DMS153 treated with DMSO at 0.1 percent for 48 hours (cell line): ENCODE measurements around the gene KNTC1.
"Not testable (repeated sequence)": the region's sequence is repeated elsewhere in the genome, so short reads cannot be mapped to it uniquely, and the experiment has no call there.

Experiments used
- DNase-seq: peaks from one replicate; lab custom pipeline; 2025; ENCODE audit not compliant: unreplicated experiment; lab: John Stamatoyannopoulos, UW

Gene KNTC1, protein sequence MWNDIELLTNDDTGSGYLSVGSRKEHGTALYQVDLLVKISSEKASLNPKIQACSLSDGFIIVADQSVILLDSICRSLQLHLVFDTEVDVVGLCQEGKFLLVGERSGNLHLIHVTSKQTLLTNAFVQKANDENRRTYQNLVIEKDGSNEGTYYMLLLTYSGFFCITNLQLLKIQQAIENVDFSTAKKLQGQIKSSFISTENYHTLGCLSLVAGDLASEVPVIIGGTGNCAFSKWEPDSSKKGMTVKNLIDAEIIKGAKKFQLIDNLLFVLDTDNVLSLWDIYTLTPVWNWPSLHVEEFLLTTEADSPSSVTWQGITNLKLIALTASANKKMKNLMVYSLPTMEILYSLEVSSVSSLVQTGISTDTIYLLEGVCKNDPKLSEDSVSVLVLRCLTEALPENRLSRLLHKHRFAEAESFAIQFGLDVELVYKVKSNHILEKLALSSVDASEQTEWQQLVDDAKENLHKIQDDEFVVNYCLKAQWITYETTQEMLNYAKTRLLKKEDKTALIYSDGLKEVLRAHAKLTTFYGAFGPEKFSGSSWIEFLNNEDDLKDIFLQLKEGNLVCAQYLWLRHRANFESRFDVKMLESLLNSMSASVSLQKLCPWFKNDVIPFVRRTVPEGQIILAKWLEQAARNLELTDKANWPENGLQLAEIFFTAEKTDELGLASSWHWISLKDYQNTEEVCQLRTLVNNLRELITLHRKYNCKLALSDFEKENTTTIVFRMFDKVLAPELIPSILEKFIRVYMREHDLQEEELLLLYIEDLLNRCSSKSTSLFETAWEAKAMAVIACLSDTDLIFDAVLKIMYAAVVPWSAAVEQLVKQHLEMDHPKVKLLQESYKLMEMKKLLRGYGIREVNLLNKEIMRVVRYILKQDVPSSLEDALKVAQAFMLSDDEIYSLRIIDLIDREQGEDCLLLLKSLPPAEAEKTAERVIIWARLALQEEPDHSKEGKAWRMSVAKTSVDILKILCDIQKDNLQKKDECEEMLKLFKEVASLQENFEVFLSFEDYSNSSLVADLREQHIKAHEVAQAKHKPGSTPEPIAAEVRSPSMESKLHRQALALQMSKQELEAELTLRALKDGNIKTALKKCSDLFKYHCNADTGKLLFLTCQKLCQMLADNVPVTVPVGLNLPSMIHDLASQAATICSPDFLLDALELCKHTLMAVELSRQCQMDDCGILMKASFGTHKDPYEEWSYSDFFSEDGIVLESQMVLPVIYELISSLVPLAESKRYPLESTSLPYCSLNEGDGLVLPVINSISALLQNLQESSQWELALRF (N-terminal part only)

DNA sequence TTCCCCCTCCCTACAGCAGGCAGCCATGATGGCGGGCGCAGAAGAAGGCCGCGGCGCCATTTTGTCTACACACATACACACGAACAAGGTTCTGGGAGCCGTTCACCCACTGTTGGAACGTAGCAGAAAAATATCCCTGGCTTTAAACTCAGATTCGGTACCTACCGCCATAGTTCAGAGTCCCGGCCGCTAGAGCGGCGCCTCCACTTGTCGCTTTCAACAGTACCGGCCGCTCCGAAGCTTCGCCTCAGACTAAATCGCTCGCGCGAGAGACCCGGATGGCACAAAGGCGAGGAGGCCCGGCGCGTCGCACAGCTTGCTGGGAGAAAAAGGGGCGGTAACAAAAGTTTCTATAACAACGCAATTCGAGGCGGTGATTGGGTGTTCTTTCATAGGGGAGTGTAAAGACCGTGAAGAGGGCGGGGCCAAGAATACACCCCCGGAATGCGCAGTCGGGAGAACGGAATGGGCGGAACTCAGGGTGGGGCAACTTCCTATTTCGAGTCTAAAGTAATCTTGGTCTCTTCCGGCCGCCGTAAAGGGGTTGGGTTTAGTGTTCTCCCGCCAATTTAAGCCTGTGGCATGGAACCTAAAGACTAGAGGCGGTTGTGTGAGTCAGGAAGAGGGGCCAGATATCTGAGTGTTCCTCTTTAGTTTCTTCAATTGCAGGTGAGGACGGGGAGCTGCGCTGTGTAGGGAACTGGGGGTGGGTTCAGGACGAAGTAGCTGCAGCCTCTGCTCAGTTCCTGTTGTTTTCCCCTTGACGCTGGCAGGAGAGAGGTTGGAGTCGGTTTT is at the start of gene KNTC1, which contains the start of gene RSRC2:
Gene KNTC1, plus strand, starts transcription at position 567 of the 795 bp plus-strand sequence. CDS start 2,815 bp downstream, outside the sequence.
Gene RSRC2, minus strand, starts transcription at position 254 of the 795 bp plus-strand sequence. Its CDS starts 83 bp downstream, at position 171.
- DNase-seq, result peak; percentile 99

DNA sequence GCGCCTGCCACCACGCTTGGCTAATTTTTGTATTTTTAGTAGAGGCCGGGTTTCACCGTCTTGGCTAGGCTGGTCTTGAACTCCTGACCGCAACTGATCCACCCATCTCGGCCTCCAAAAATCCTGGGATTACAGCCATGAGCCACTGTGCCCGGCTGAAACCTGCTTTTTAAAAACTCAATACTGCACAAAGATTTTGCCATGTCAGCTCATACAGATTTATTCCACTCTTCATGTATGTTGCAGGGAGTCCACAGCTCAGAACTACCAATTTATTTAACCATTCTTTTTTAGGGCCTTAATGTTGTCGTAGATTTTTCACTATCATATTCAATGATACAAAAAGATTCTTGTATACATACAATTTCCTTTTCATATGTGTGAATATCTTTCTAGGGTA is 46.3 kb upstream of the KNTC1 start:
- no peak for DNase-seq

DNA sequence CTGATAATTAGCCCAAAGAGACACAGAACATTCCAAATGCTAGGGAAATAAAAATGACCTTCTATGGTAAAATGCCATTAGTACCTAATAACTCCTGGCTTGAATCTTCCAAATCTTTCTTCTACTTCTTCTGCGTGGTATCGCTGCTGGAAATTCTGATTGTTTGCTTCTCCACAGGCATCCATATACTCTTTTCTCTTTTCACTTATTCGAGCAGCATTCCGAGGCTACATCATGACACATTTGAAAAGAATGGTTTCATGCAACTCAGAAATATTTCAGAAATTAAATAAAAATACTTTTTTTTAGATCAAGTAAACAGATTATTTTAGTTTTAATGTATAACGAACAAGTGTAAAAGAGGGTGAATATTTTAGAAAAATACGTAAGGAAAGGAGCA is 45.2 kb upstream of the KNTC1 start:
- no peak for DNase-seq

DNA sequence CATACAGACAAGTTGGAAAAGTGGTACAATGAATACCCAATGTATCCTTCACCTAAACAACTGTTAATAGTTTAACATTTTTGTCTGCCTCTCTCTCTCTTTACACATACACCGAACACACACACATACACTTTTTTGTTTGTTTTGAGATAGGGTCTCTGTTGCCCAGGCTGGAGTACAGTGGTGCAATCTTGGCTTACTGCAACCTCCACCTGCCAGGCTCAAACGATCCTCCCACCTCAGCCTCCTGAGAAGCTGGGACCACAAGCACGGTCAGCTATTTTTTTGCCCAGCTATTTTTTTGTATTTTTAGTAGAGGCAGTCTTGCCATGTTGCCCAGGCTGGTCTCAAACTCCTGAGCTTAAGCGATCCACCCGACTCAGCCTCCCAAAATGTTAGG is 43.1 kb upstream of the KNTC1 start:
- DNase-seq, result no peak

DNA sequence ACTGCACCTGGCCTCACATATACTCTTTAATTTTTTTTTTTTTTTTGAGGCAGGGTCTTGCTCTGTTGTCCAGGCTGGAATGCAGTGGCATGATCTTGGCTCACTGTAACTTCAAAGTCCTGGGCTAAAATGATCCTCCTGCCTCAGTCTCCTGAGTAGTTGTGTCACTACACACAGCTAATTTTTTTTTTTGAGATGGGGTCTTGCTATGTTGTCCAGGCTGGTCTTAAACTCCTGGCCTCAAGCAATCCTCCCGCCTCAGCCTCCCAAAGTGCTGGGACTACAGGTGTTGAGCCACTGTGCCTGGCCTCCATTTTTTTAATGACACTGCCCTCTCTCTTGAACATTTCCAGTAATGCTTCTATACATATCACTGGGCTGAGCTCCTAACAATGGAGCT is 42.7 kb upstream of the KNTC1 start:
- DNase-seq, result not testable (repeated sequence)

DNA sequence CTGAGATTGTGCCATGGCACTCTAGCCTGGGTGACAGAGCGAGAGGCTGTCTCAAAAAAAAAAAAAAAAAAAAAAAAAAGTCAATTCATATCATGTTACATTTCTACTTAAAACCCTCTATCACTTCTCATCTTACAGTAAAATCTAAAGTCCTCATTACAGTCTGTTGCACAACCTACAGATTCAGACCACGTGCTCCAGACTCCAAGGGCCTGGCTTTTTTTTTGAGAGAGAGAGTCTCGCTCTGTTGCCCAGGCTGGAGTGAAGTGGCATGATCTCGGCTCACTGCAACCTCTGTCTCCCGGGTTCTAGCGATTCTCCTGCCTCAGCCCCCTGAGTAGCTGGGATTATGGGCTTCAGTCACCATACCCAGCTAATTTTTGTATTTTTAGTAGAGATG is 40.7 kb upstream of the KNTC1 start:
- DNase-seq, result not testable (repeated sequence)

DNA sequence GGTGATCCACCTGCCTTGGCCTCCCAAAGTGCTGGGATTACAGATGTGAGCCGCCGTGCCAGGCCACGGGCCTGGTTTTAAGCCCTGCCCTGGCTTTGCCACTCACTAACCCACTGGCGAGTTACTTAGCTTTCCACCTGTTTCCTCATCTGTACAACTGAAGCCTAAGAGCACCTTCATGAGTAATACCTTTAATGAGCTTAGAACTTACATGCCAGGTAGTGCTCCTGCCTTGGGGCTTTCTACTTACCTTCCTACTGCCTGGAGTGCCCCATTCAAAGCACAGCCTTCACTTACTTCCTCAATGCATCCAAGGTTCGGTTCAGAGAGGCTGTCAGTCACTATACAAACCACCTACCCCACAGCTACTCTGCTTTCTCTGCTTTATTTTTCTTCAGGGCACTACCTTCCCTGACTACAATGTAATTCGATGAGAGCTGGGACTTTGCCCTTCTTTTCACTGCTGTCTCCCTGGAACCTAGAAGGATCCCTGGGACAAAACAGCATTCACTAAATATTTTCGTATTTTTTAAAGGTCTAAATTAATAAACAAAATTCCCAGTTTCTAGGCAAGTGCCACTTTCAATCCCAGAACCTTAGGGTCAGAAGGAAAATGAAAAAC is 40.1 kb upstream of the KNTC1 start:
- DNase-seq, result no peak

DNA sequence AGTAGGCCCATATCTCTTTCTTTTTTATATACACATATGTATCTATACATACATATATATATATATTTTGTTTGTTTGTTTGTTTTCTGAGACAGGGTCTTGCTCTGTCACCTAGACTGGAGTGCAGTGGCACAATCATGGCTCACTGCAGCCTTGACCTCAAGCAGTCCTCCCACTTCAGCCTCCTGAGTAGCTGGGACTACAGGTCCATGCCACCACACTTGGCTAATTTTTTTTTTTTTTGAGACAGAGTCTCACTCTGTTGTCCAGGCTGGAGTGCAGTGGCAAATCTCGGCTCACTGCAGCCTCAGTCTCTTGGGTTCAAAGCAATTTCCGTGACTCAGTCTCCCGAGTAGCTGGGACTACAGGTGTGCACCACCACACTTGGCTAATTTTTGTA is 39.2 kb upstream of the KNTC1 start:
- DNase-seq, result not testable (repeated sequence)

DNA sequence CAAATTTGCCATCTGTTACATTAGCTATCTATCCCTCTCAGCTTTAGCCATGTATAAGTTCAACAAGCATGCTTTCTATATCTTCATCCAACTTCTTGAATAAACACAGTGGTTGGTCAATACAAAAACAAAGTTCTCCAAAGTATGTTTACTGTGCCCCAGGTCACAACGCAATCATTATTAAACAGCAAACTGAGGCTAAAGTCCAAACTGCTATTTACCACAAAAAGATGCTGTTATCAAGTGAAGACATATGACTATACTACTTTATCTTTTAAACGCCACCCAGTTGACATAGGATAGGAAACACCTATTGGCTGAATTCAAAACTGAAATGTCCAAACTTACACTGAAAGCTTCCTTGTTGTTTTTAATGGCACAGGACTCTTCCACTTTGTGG is 38.0 kb upstream of the KNTC1 start:
- DNase-seq, result no peak

DNA sequence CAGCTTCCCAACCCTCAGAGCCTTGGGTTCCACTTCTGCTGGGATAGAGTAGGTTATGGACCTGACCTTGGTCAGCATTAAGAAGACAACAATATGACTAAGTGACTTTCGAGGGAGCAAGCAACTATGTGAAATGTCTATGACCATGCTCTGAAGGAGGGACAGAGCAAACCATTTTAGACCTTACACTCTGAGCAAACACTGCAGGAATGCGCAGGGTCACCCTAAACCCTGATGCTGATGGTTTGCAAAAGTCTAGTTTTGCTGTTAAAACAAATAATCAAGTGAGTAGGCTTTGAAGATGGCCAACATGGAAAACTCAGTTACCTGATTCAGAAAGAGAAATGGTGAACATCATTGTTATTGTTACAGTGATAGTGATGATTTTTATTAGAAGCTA is 35.1 kb upstream of the KNTC1 start:
- DNase-seq, result no peak

DNA sequence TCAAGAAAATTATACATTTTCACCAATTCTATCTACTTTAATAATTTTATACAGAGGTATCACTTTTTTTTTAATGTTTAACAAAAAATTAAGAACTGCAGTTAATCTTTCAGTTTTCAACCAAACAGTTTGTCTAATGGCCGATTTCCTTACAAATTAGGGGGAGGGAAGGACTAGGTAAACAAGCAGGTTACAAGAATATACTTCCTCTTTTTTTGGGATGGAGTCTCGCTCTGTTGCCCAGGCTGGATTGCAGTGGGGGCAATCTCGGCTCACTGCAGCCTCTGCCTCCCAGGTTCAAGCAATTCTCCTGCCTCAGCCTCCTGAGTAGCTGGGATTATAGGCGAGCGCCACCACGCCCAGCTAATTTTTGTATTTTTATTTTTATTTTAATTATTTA is 33.8 kb upstream of the KNTC1 start:
- DNase-seq, result not testable (repeated sequence)

DNA sequence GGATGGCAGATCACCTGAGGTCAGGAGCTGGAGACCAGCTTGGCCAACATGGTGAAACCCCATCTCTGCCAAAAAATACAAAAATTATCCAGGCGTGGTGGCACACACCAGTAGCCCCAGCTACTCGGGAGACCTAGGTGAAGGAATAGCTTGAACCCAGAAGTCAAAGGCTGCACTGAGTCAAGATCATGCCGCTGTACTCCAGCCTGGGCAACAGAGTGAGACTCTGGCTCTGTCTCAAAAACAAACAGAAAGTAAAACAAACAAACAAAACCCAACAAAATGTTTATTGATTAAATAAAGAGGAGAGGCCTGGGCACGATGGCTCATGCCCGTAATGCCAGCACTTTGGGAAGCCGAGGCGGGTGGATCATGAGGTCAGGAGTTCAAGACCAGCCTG is 31.8 kb upstream of the KNTC1 start:
- DNase-seq, result no peak

DNA sequence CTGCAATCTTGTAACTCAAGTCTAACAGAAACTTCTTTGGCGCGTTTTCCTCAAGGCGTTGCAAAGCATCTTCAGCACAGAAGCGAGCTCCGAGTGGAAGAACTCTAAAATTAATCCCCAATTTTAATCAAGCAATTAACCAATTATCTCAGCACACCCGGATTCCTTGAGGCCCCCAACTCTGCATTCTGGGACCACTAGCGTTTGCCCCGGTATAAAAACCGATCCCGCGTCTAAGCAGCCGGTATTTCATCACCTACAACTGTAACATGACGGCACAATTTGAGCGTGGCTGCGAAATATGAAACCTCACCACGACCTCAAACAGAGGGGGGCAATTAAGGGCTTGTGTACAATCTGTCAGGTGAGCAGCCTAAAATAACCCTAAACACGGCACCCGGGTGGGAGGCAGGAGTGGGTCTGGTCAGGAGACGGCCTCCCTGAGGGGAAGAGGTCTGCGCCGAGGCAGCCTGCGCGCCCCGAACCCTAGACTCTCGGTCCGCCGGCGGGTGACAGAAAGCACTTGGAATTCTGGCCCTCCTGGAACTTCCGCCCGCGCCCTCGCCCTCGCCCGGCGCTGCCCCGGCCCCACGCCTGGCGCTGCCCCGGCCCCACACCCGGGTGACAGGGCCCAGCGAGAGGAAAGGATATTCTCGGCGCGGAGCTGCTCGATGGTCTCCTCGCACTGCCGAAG is 26.9 kb upstream of the KNTC1 start:
- peak; percentile 60 for DNase-seq

DNA sequence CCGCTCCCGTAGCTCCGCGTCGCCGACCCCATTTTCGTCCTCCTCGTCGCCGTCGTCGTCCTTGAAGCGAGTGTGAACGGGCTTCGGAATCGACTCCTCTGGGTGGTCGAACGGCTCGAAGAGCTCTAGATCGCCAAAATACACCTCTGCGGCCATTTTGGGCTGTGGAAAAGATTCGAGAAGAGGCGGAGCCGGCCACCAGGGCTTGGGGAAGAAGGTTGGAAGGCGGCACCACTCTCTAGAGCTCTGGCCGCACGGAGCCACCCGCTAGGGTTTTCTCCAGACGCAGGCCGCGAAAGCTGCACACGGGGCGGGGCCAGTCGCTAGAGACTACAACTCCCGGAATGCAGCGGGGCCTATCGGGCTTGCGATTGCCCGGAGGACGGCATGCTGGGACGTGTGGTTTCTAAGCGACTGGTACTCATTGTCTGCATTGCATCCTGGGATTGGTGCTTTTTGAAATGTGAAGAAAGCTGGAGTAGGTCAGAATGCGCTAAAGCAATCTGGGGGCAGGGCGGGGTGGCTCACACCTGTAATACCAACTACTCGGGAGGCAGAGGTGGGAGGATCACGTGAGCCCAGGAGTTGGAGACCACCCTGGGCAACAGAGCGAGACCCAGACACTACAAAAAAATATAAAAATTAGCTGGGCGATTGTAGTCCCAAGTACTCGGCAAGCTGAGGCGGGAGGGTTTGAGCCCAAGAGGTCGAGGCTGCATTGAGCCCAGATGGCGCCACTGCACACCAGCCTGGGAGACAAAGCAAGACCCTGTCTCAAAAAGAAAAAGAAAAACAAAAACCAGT is 26.2 kb upstream of the KNTC1 start, which contains the start of gene ZCCHC8:
Gene ZCCHC8, minus strand, starts transcription at position 248 of the 804 bp plus-strand sequence. Its CDS starts 92 bp downstream, at position 156.
- DNase-seq, result peak; percentile 99

DNA sequence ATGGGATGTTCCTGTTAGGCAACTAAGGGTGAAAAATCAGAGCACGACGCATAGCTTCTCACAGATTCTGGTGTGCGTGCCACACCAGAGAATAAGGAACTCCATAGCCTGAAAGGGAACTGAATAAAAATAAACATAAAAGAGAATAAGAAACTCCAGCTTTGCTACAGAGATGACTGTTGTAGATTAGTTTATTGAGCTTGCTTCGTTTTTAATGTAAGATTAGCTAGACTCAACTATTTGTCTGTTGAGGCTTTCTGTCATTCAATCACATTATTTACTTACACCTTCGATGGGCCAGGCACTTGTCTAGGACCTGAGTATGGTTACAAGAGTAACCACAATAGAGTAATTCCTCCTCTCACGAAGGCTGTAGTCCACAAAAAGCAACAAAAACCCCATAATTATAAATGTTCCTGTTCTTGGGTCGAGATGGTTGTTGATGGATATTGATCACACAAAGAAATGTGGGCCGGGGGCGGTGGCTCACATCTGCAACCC is 25.5 kb upstream of the KNTC1 start:
- no peak for DNase-seq

DNA sequence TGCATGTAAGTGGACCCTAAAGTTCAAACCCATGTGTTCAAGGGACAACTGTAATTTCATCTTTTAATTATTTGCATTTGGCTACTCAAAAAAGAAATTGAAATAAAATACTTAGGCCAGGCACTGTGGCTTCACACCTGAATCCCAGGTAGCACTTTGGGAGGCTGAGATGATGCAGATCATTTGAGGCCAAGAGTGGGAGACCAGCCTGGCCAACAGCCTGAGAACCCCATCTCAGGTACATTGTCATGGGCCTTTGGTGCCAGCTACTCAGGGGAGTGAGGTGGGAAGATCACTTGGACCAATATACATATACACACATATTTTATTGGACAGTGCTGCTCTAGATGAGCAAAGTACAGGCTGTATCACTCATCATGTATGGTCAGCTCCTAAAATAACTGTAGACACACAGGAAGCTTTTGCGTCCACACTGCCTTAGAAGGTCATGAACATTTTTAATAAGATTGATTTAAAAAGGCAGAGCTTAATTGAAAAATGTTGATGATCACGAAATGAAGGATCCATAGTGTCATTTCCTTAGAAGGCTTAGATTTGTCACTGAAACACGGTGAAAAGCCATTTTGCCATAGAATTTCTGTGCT is 23.8 kb upstream of the KNTC1 start:
- no peak for DNase-seq

DNA sequence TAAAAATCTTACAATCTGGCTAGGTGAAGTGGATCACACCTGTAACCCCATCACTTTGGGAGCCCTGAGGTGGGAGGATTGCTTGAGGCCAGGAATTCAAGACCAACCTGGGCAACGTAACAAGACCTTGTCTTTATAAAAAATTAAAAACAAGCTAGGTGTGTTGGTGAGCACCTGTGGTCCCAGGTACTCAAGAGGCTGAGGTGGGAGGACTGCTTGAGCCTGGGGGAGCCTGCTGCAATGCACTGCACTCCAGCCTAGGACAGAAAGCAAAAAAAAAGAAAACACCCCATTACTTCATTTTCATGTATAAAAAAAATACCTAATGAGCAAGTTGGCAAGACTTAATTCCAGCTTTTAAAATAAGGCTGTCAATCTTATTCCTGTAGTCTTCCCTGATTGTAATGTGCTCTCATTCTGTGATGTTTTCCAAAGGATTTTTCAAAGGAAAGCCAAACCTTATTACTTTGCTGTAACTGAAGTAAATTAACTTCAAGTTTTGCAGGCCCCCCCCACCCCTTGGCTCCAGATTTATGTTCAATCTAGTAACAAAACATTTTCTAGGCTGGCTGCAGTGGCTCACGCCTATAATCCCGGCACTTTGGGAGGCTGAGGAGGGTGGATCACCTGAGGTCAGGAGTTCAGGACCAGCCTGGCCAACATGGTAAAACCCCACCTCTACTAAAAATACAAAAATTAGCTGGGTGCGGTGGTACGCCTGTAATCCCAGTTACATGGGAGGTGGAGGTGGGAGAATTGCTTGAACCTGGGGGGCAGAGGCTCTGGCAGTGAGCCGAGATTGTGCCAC is 23.1 kb upstream of the KNTC1 start:
- DNase-seq, result no peak
